ENCODE results near the gene MS4A18.
"Not testable (repeated sequence)": the region's sequence is repeated elsewhere in the genome, so short reads cannot be mapped to it uniquely, and the experiment has no call there.

Gene MS4A18

GRCh38 chr11:60724420-60724819, at the start of gene MS4A18:
Gene MS4A18 (plus strand): TSS chr11:60724720.
- no peak for DNase-seq (ENCODE audit: low read depth in 2 of 2)

- DNase-seq (ENCODE audit: low read depth in 2 of 2), result not testable (repeated sequence)
Observed at GRCh38 chr11:60678231-60678630, 46.3 kb upstream of the MS4A18 start.

GRCh38 chr11:60679879-60680278, 44.6 kb upstream of the MS4A18 start:
- no peak for DNase-seq (ENCODE audit: low read depth in 2 of 2)

GRCh38 chr11:60680455-60681119, 43.9 kb upstream of the MS4A18 start:
- no peak for DNase-seq (ENCODE audit: low read depth in 2 of 2)

- DNase-seq (ENCODE audit: low read depth in 2 of 2), result not testable (repeated sequence)
Observed at GRCh38 chr11:60684541-60684848, 40.0 kb upstream of the MS4A18 start.

GRCh38 chr11:60691661-60692060, 32.9 kb upstream of the MS4A18 start:
- no peak for DNase-seq (ENCODE audit: low read depth in 2 of 2)

- DNase-seq (ENCODE audit: low read depth in 2 of 2), result no peak
Observed at GRCh38 chr11:60699284-60699691, 25.2 kb upstream of the MS4A18 start, which contains the start of gene MS4A8. Gene MS4A8 (plus strand): TSS chr11:60699612. CDS start chr11:60700861, 1,249 bp downstream.

- DNase-seq (ENCODE audit: low read depth in 2 of 2), result no peak
Observed at GRCh38 chr11:60699936-60700335, 24.6 kb upstream of the MS4A18 start.

GRCh38 chr11:60700689-60701468, 23.6 kb upstream of the MS4A18 start:
- no peak for DNase-seq (ENCODE audit: low read depth in 2 of 2)

GRCh38 chr11:60701469-60701818, 23.1 kb upstream of the MS4A18 start:
- DNase-seq (ENCODE audit: low read depth in 2 of 2), result no peak

- no peak for DNase-seq (ENCODE audit: low read depth in 2 of 2)
Observed at GRCh38 chr11:60703374-60703773, 21.1 kb upstream of the MS4A18 start.

GRCh38 chr11:60705895-60706294, 18.6 kb upstream of the MS4A18 start:
- DNase-seq (ENCODE audit: low read depth in 2 of 2), result no peak

- DNase-seq (ENCODE audit: low read depth in 2 of 2), result no peak
Observed at GRCh38 chr11:60706931-60707330, 17.6 kb upstream of the MS4A18 start.

- DNase-seq (ENCODE audit: low read depth in 2 of 2), result no peak
Observed at GRCh38 chr11:60710482-60710881, 14.0 kb upstream of the MS4A18 start.

GRCh38 chr11:60711276-60711675, 13.2 kb upstream of the MS4A18 start:
- no peak for DNase-seq (ENCODE audit: low read depth in 2 of 2)

- not testable (repeated sequence) for DNase-seq (ENCODE audit: low read depth in 2 of 2)
Observed at GRCh38 chr11:60713423-60713822, 11.1 kb upstream of the MS4A18 start.

- no peak for DNase-seq (ENCODE audit: low read depth in 2 of 2)
Observed at GRCh38 chr11:60717956-60718355, 6.6 kb upstream of the MS4A18 start.

GRCh38 chr11:60718524-60719316, 5.8 kb upstream of the MS4A18 start:
- no peak for DNase-seq (ENCODE audit: low read depth in 2 of 2)

- DNase-seq (ENCODE audit: low read depth in 2 of 2), result no peak
Observed at GRCh38 chr11:60719391-60719790, 5.1 kb upstream of the MS4A18 start.

GRCh38 chr11:60720460-60720859, 4.1 kb upstream of the MS4A18 start:
- no peak for DNase-seq (ENCODE audit: low read depth in 2 of 2)

GRCh38 chr11:60725592-60725991, 1.1 kb downstream of the MS4A18 start:
- no peak for DNase-seq (ENCODE audit: low read depth in 2 of 2)

GRCh38 chr11:60731586-60731985, 7.1 kb downstream of the MS4A18 start:
- no peak for DNase-seq (ENCODE audit: low read depth in 2 of 2)

GRCh38 chr11:60734279-60734678, 9.8 kb downstream of the MS4A18 start:
- DNase-seq (ENCODE audit: low read depth in 2 of 2), result no peak

Measured in activated CD8-positive, alpha-beta memory T cell treated with anti-CD3 and anti-CD28 coated beads for 4 hours (primary cell).